ENCODE data around the gene MELTF.

DNA sequence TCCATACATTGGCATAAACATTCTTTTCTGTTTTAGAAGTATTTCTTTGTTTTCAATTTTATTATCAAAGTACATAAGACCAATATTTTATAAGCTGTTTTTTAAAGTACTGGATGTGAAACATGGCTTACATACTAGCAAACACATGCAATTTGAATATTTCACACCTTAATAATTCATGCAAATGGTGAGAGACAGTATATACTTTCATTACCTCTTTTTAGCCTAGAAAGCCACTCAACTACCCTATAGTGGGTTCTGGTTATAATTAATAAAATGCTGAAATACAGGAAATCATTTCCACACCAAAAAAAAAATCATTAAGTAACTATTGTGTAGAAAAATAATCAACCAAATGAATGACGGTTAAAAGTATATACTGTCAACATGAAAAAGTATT lies 38.5 kb upstream of the MELTF start:
- TF ChIP-seq, protein P1, sequence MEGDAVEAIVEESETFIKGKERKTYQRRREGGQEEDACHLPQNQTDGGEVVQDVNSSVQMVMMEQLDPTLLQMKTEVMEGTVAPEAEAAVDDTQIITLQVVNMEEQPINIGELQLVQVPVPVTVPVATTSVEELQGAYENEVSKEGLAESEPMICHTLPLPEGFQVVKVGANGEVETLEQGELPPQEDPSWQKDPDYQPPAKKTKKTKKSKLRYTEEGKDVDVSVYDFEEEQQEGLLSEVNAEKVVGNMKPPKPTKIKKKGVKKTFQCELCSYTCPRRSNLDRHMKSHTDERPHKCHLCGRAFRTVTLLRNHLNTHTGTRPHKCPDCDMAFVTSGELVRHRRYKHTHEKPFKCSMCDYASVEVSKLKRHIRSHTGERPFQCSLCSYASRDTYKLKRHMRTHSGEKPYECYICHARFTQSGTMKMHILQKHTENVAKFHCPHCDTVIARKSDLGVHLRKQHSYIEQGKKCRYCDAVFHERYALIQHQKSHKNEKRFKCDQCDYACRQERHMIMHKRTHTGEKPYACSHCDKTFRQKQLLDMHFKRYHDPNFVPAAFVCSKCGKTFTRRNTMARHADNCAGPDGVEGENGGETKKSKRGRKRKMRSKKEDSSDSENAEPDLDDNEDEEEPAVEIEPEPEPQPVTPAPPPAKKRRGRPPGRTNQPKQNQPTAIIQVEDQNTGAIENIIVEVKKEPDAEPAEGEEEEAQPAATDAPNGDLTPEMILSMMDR (IDR thresholded peaks at IDR 0.05): no peak
- no peak for TF ChIP-seq POLR2A (IDR thresholded peaks at IDR 0.05)
